A673 (cell line): ENCODE data around the gene GALNTL6. TPM values are rescaled to one million over a fixed set of nuclear protein-coding genes. Genes with fewer than 3 reads are reported as not detected.

Source experiments
- BruUV-seq: library from RNA; stranded (reverse); fragments of 400-500 nt; replicated peaks from 2 replicates; lab custom pipeline; 2021; lab: Mats Ljungman, UMichigan
- CTCF ChIA-PET: fragments of 300-600 bp; sonication (Branson Sonifier 250); formaldehyde crosslinking; loops from one replicate; lab custom pipeline; 2022; ENCODE audit warnings: antibody characterized with exemption; lab: Charles Lee
- POLR2A ChIA-PET: fragments of 300-600 bp; sonication (Branson Sonifier 250); formaldehyde crosslinking; loops from one replicate; lab custom pipeline; 2022; ENCODE audit warnings: antibody characterized with exemption; ENCODE audit not compliant: low non-redundant PET; lab: Charles Lee
- DNase-seq: peaks from one replicate; pipeline ENCODE4 v3.0.0-alpha.2; 2015; ENCODE audit warnings: low spot score
- H3K27ac ChIP-seq: fragments of 200-600 bp; sonication (generic); 2 replicates; pipeline ENCODE4 v1.5.1; 2016; ENCODE audit warnings: mixed run types, low read depth, mild to moderate bottlenecking, mixed read lengths, antibody characterized with exemption, low read length; ENCODE audit not compliant: poor library complexity, severe bottlenecking
- H3K27me3 ChIP-seq: fragments of 200-600 bp; sonication (generic); replicated peaks from 2 replicates; pipeline ENCODE4 v1.6.1; 2017; ENCODE audit warnings: mixed run types, low read depth, mild to moderate bottlenecking, mixed read lengths, antibody characterized with exemption, low read length; ENCODE audit not compliant: insufficient read depth, poor library complexity
- H3K36me3 ChIP-seq: fragments of 200-600 bp; sonication (generic); 2 replicates; pipeline ENCODE4 v1.6.1; 2016; ENCODE audit warnings: mixed run types, mild to moderate bottlenecking, mixed read lengths, antibody characterized with exemption, low read length; ENCODE audit not compliant: insufficient read depth, poor library complexity, severe bottlenecking
- H3K4me1 ChIP-seq: fragments of 200-600 bp; sonication (generic); 2 replicates; pipeline ENCODE4 v1.6.1; 2017; ENCODE audit warnings: mixed run types, mild to moderate bottlenecking, mixed read lengths, antibody characterized with exemption, low read length; ENCODE audit not compliant: insufficient read depth, poor library complexity, severe bottlenecking
- H3K4me3 ChIP-seq: fragments of 200-600 bp; sonication (generic); 2 replicates; pipeline ENCODE4 v1.5.1; 2016; ENCODE audit warnings: low read depth, mixed run types, mild to moderate bottlenecking, mixed read lengths, low read length; ENCODE audit not compliant: poor library complexity, severe bottlenecking
- H3K9me3 ChIP-seq: fragments of 200-600 bp; sonication (generic); 2 replicates; pipeline ENCODE4 v1.6.1; 2016; ENCODE audit warnings: mixed run types, low read depth, mild to moderate bottlenecking, mixed read lengths, antibody characterized with exemption, low read length; ENCODE audit not compliant: poor library complexity, severe bottlenecking
- CTCF ChIP-seq: fragments of 300-800, 200-600 bp; sonication (generic); conservative IDR thresholded peaks from 2 replicates; pipeline ENCODE4 v1.5.1; 2017; ENCODE audit warnings: low read depth, mild to moderate bottlenecking, antibody characterized with exemption, low read length, moderate library complexity, mixed read lengths
- EZH2 ChIP-seq: fragments of 200-600 bp; sonication (generic); IDR thresholded peaks from 2 replicates; pipeline ENCODE4 v1.6.1; 2017; ENCODE audit warnings: borderline replicate concordance, low read depth, mild to moderate bottlenecking, mixed read lengths, antibody characterized with exemption, low read length; ENCODE audit not compliant: poor library complexity, severe bottlenecking
- intact Hi-C: fragments of 100-400 bp; cut with micrococcal nuclease; formaldehyde crosslinking; loops from one replicate; pipeline ENCODE4 v1.10.0; 2022; ENCODE audit not compliant: unreplicated experiment
- total RNA-seq: library from RNA; stranded (reverse); gene quantifications from 2 replicates; pipeline ENCODE4 v1.2.3, GENCODE V29; 2021

GALNTL6 gene
- total RNA-seq, 1 experiment from 2014 or later = 0.30 TPM

DNA sequence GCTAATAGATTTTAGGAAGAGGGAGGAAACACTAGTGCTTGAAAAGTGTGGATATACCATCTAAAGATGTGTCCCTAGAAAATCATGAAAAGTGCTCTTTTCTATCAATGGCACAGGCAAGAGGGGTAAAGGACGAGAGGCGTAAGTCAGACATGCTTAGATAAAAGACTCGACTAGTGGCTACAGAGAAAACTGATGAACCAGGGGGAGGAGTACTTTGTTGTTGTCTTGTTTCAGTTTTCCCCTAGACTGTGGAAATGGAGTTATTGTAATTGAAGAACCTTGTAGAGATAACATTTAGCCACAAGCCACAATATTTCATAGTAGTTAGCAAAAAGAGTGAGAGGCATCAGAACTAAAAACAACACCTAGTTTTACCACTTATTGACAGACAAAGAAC is 21.4 kb downstream of the GALNTL6 start:
- no peaks in the 10 kb centered on the region for H3K27me3 ChIP-seq
- no TSS peak for BruUV-seq
- DNase-seq = no peak
- H3K4me1 ChIP-seq = no peaks in the 10 kb centered on the region
- POLR2A ChIA-PET = no interaction called here
- TF ChIP-seq CTCF (no peak), EZH2 (no peak)
- intact Hi-C loops = no loop called here
- H3K27ac ChIP-seq = no peak overlapping the region
- CTCF ChIA-PET = no interaction called here
- H3K36me3 ChIP-seq = no peaks in the 10 kb centered on the region
- no peak overlapping the region for H3K4me3 ChIP-seq
- H3K9me3 ChIP-seq = no peaks in the 10 kb centered on the region

GRCh38 chr4:171843456-171843855 is 30.3 kb downstream of the GALNTL6 start:
- CTCF ChIA-PET = no interaction called here
- no peak overlapping the region for H3K27ac ChIP-seq
- intact Hi-C loops = loop anchor here (5.0 kb wide), 1 partner anchor 1586 kb away; no protein-coding TSS in a partner anchor
- no peaks in the 10 kb centered on the region for H3K36me3 ChIP-seq
- BruUV-seq = no TSS peak
- H3K27me3 ChIP-seq = no peaks in the 10 kb centered on the region
- DNase-seq = no peak
- H3K9me3 ChIP-seq = no peaks in the 10 kb centered on the region
- H3K4me1 ChIP-seq = no peaks in the 10 kb centered on the region
- no peak overlapping the region for H3K4me3 ChIP-seq
- no peak for TF ChIP-seq CTCF
- TF ChIP-seq EZH2 = no peak
- POLR2A ChIA-PET = no interaction called here

GRCh38 chr4:171846232-171846631 is 33.0 kb downstream of the GALNTL6 start:
- CTCF ChIA-PET = interaction anchor here (1.0 kb wide), 1 partner anchor 301 kb away, joined by 3 read pairs; no protein-coding TSS in a partner anchor
- POLR2A ChIA-PET = no interaction called here
- Histone ChIP-seq H3K27me3 (no peaks in the 10 kb centered on the region), H3K4me3 (no peak overlapping the region), H3K27ac (no peak overlapping the region), H3K36me3 (no peaks in the 10 kb centered on the region), H3K4me1 (no peaks in the 10 kb centered on the region), H3K9me3 (no peaks in the 10 kb centered on the region)
- TF ChIP-seq EZH2 (no peak), CTCF (peak; percentile 88)
- intact Hi-C loops = loop anchor here (1.0 to 5.0 kb wide), 5 partner anchors 189 to 986 kb away; no protein-coding TSS in a partner anchor
- BruUV-seq = no TSS peak
- DNase-seq = peak; percentile 78
